ENCODE measurements around the gene APOBEC3F. TPM values are rescaled to one million over a fixed set of nuclear protein-coding genes. Genes with fewer than 3 reads are reported as not detected.

The APOBEC3F gene
- total and polyA plus RNA-seq, 10 of the 15 experiments (the other 5 are each of a cell fraction or from before 2014, with no cell fraction given) = 7.4 to 29.1 (median 12.8) TPM

DNA sequence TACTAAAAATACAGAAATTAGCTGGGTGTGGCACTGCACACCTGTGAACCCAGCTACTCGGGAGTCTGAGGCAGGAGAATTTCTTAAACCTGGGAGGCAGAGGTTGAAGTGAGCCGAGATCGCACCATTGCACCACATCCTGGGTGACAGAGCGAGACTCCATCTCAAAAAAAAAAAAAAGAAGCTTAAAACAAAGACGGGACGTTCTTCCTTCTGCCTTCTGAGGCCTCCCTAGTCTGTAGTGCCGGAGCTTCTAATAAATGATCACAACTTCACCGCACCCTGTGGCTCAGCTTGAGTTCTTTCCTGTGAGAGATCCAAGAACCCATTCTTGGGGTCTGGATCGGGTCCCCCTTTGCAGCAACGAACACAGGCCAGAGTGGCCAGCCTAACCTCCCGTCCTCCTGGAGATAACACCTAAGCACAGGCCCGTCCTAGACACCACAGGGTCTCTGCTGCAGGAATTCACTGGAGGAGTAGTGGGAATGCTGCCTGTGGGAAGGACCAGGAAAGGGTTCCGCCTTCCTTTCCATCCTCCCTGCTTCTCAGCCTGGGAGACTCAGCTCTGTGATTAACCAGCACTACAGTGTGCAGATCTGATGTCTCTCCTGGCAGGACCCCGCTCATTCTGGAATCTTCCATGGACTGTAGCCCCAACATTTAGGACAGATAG lies 54.2 kb downstream of the APOBEC3F start:
- TF ChIP-seq, protein P1, sequence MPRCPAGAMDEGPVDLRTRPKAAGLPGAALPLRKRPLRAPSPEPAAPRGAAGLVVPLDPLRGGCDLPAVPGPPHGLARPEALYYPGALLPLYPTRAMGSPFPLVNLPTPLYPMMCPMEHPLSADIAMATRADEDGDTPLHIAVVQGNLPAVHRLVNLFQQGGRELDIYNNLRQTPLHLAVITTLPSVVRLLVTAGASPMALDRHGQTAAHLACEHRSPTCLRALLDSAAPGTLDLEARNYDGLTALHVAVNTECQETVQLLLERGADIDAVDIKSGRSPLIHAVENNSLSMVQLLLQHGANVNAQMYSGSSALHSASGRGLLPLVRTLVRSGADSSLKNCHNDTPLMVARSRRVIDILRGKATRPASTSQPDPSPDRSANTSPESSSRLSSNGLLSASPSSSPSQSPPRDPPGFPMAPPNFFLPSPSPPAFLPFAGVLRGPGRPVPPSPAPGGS (IDR thresholded peaks at IDR 0.05; ENCODE audit: borderline replicate concordance, insufficient read depth, low read depth, low read length, poor library complexity, severe bottlenecking) = no peak
- 0 out of 2 replicates have a peak, but pooled peaks have one; percentile 22 for TF ChIP-seq EED (IDR thresholded peaks at IDR 0.05; ENCODE audit: low read depth)
- TF ChIP-seq, protein P2, sequence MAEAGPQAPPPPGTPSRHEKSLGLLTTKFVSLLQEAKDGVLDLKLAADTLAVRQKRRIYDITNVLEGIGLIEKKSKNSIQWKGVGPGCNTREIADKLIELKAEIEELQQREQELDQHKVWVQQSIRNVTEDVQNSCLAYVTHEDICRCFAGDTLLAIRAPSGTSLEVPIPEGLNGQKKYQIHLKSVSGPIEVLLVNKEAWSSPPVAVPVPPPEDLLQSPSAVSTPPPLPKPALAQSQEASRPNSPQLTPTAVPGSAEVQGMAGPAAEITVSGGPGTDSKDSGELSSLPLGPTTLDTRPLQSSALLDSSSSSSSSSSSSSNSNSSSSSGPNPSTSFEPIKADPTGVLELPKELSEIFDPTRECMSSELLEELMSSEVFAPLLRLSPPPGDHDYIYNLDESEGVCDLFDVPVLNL (IDR thresholded peaks at IDR 0.05; ENCODE audit: low read depth, low read length) = no peak
- H3K27ac ChIP-seq (ENCODE audit: control insufficient read depth, insufficient read depth) = no peak overlapping the region
- DNase-seq (ENCODE audit: low read depth, low spot score) = no peak
- no peaks in the 10 kb centered on the region for H3K36me3 ChIP-seq (ENCODE audit: control insufficient read depth in 2 of 2, insufficient read depth in 2 of 2, low read length in 1 of 2)
- no TSS peak for BruUV-seq (replicated peaks)
- no peaks in the 10 kb centered on the region for H3K9me3 ChIP-seq (replicated peaks; ENCODE audit: control insufficient read depth, insufficient read depth, low read length)
- H2AFZ ChIP-seq (ENCODE audit: control insufficient read depth, low read depth, low read length) = no peak overlapping the region
- H4K20me1 ChIP-seq (ENCODE audit: control insufficient read depth, insufficient read depth) = no peaks in the 10 kb centered on the region
- no peak overlapping the region for H3K4me2 ChIP-seq (ENCODE audit: control insufficient read depth, insufficient read depth)
- ChIA-PET RAD21 (ENCODE audit: unreplicated experiment) (no interaction called here), CTCF (interaction anchor here (0.7 to 0.9 kb wide), 2 partner anchors 30 kb away, joined by 3 to 4 read pairs; no protein-coding TSS in a partner anchor), SMC1A (ENCODE audit: uncharacterized antibody, unreplicated experiment) (interaction anchor here (0.9 to 2.0 kb wide), 5 partner anchors 14 to 141 kb away, joined by 3 to 6 read pairs (median 4); no protein-coding TSS in a partner anchor), POLR2A (interaction anchor here (0.6 to 6.1 kb wide), 4 partner anchors 13 to 80 kb away, joined by 3 to 44 read pairs (median 6); no protein-coding TSS in a partner anchor)
- in situ Hi-C loops (cut with MboI) (no loop called here), intact Hi-C loops (cut with micrococcal nuclease; ENCODE audit: unreplicated experiment) (no loop called here)
- H3K4me3 ChIP-seq = no peak overlapping the region
- ATAC-seq = no peak
- no peak overlapping the region for H3K9ac ChIP-seq (ENCODE audit: control insufficient read depth, insufficient read depth, low read length)
- 76% methylated on average over 14 of the region's 14 CpGs for whole genome bisulfite sequencing (ENCODE audit: insufficient coverage, insufficient replicate concordance, low lambda C conversion rate, missing lambda C conversion rate)
- H3K27me3 ChIP-seq (replicated peaks in 1 of 2; ENCODE audit: control insufficient read depth in 2 of 2, insufficient read depth in 2 of 2, low read length in 1 of 2) = no peaks in the 10 kb centered on the region
- peaks cover 73% of the 10 kb centered on the region for H3K4me1 ChIP-seq (ENCODE audit: control insufficient read depth, insufficient read depth, low read length)
- FAIRE-seq = no peak
- peaks cover 4% of the 10 kb centered on the region for H3K79me2 ChIP-seq (ENCODE audit: control insufficient read depth, insufficient read depth, low read length)
